ENCODE measurements around the gene TLR9.
"Not testable (repeated sequence)": the region's sequence is repeated elsewhere in the genome, so short reads cannot be mapped to it uniquely, and the experiment has no call there.

The TLR9 gene

DNA sequence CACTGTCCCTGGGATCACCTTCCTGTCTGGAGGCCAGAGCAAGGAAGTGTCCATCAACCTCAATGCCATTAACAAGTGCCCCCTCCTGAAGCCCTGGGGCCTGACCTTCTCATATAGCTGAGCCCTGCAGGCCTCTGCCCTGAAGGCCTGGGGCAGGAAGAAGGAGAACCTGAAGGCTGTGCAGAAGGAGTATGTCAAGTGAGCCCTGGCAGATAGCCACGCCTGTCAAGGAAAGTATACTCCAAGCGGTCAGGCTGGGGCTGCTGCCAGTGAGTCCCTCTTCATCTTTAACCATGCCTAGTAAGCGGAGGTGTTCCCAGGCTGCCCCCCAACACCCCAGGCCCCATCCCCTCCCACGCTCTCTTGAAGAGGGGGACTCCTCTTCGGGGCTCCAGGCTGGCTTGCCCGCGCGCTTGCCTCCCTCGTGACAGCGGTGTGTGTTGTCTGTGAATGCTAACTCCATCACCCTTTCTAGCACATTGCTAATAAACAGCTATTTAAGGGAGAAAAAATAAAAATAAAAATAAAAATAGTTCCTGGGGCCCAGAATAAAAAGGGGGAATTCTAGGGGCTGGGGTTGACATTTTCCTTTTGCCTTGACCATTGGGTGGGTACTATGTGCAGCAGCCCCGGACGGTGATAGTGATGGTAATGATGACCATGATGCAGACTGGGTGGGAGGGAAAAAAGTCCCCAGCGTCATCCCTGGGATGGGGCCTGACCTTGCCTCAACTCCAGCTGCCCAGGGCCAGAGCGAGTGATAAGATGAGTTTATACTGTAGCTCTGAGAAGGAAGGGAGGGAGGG is 30.8 kb downstream of the TLR9 start:
- DNase-seq, result no peak

DNA sequence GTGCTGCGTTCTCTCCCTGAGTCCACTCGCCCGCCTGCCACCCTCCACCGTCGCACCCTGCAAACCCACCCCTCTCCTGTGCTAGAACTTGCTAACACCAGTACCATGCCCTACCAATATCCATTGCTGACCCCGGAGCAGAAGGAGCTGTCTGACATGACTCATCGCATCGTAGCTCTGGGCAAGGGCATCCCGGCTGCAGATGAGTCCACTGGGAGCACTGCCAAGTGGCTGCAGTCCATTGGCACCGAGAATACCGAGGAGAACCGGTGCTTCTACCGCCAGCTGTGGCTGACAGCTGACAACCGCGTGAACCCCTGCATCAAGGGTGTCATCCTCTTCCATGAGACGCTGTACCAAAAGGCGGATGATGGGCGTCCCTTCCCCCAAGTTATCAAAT is 32.4 kb downstream of the TLR9 start:
- DNase-seq, result no peak

DNA sequence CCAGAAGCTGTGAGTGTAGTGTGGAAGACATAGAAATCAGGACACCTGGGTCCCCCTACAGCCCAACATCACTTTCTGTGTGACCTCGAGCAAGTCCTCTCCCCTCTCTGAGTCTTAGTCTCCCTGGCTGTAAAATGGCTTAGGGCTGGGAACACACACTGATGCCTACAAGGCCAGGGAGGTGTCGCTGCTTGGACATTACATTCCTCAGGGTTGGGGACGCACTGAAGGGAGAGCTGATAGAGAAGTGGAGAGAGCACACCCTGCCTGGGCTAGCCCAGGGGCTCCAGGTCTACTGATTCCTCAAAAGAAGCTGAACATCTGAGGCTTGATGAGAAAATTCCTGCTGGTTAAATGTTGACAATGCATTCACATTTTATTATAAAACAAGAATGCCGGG is 33.8 kb downstream of the TLR9 start:
- no peak for DNase-seq

DNA sequence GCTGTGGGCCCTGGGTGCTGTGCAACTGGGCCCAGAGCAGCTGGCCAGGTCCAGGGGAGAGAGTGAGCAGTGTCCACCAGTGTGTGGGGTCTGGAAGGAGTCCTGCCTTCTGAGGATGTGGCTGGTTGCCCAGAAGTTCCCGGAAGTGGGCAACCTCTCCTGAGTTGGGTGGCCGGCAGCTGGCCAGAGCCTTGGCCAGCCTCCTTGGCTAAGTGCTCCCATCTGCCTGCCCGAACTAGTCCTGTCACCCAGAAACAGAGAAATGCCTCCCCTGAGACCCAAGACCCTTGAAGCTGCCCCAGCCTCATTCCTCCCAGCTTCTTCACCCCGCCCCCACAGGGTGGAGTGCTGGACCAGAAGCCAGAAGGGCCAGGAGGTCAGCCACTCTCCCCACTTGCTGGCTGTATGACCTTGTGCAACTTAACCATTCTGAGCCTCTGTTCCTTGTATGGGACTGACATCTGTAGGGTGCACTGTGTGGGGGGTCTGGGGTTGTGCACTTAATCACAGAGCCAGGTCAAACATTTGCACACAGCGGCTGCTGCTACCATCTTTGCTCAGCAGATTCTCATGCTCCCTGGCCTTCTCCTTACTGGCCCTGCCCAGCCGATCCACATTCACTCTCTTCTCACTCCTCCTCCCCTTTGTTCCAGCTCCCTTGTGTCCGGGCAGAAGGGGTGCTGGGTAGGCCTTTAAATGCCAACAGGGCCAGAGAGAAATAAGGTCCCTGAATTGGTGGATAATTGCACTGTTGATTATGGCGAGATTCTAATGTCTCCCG is 35.0 kb downstream of the TLR9 start:
- DNase-seq, result no peak

DNA sequence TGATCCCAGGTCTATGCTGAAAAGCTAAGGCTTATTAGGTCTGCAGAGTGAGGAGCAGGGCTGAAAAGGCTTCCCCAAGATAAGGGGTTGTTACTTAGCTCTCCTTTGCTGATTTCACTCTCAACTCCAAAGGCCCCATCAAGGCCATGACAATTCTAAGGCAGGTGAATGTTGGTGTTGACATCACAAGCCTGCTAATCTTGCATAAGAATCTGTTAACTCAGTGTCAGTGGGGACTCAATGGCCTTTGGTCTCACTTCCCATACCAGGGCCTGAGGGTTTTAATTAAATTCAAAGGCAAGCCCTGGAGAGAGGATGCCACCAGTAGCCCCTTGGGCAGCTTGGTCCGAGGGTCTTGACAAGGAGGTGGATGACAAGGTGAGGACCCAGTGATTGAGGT is 36.9 kb downstream of the TLR9 start:
- no peak for DNase-seq

DNA sequence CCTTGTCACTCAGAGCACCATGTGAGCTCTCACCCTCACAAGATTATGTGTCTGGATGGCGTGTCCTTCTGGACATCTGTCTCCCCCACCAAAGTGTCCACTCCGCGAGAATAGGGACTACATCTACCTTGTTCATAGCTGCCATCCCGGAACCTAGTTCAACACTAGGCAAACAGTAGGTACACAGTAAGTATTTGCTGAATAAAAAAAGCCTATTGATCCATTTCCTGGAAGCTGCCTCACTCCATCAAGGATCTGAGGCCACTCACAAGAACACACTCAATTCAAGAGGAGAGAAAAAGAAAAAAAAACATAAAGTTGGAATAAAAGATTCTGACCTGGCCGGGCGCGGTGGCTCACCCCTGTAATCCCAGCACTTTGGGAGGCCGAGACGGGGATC is 38.7 kb downstream of the TLR9 start:
- DNase-seq, result no peak

DNA sequence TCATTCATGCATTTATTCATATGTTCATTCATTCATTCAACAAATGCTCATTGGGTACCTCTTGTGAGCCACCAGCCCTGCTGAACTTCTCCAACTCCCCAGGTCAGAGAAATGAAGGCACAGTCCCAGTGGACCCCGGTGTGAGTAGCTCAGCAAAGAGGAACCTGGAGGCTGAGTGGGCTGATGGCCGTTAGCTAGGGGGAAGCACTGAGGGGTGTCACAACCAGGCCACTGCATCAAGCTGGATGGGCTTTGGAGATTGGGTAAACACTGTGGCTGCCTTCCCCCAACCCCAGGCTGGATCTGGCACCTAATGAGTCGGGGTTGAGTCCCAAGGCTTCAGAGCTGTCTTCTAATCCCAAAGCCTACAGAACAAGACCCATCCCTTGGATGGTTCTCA is 39.6 kb downstream of the TLR9 start:
- DNase-seq, result no peak

DNA sequence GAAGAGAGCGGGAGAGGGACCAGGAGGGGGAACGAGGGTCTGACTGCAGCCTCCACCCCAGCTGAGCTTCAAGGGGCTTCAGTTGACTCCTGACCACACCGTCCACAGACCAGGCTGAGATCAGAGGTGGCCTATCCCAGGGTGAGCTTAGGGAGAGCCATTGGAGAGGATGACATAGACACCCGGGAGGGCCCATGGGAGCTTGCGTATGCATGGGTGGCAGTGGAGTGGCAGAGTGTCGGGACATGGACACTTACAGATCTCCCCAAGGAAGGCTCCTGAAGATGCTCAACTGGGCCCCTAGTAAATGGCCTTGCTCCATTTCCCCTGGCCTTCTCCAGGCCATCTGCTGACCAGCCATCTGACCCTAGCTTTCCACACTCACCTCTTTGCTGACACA is 40.1 kb downstream of the TLR9 start:
- DNase-seq, result no peak

DNA sequence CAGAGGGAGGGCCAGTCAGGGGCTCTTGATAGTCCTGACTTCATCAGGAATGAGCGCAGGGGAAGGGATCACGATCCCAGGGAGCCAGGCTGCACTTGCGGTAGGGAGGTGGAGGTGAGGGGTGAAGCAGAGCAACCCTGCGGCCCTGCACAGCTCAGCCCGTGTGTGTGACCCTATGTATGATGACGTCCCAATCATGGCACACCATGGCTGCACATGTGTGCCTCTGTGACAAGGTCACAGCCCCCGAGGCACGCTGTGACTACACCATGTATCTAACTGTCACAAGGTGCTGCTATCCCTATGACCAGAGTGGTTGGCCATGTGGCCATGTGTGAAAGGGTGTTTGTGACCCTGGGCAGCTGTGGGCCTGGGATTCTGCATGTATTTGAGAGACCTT is 40.8 kb downstream of the TLR9 start:
- no peak for DNase-seq

DNA sequence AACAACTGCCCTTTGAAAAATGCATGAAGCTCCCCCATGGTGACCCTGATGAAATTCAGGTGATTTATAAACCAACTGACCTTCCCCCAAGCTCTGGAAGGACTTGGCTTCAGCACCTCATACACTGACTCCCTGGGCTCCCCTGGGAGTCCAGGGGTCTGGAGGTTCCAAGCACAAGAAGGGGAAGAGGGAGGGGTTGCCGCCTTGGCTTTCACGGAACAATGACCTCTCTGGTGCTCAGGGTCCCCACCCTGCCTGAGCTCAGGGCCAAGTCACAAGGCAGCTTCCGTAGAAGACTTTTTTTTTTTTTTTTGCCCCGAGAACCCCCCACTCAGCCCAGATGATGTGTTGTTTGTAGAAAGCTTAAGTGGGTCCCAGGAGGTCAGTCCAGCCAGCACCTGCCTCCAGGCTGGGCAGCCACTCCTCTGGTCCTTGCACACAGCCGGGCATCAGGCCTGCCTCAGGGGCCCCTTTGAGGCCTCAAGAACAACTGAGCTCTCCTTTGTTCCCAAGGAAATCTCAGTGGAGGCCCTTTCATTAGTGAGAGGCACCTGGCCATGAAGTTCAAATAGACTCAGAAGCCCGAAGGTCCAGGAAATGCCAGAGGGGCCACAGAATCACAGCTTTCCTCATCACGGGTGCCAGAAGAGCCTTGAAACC is 41.5 kb downstream of the TLR9 start:
- no peak for DNase-seq

DNA sequence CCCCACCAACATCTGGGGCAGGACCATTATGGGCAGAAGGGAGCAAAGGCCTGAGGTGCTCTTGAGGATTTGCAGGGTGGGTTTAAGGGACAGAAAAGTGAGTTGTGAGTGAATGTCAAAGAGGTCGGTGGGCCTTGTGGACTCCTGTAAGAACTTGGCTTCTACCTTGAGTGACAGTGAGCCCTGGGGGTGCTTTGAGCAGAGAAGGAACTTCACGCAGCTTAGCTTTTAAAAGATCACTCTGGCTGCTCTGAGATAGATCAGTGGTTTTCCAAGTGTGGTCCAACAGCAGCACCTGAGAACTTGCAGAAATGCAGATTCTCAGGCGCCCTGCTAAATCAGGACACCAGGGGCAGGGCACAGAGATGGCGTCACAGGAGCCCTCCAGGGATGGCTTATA is 42.8 kb downstream of the TLR9 start:
- DNase-seq, result no peak

DNA sequence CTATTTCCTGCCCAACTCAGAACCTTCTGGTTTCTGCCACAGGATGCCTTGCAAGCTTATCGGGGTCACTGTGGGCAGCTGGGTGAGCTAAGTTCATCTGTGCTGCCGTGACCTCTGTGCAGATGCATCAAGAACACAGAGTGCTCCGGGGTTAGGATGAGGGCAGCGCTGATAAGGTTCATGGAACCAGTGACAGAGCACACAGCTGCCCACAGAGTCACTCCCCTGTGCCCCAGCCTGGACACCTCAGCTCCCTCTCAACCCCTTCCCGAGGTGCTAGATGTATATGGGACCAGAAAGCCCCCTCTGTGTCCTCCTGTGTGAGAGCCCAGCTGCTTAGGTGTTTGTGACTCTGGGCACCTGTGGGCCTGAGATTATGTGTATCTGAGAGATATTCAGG is 43.2 kb downstream of the TLR9 start:
- DNase-seq, result no peak

DNA sequence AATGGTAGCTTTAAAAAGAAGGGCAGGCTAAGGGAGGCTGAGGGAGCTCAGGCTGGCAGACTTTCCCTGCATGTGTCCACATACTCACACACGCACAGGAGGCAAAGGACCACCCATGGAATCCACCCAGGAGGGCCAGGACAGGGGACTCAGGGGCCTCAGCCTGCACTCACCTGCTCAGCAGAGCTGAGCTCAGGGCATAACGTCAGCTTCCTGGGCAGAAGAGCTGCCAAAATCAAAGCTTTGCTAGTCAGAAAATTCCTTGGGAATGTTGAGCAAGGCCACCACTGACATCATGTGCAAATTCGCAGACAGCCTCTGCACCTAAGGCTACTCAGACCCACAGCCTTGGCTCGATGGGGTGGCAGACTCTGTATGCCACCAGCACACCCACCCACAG is 43.9 kb downstream of the TLR9 start:
- no peak for DNase-seq

DNA sequence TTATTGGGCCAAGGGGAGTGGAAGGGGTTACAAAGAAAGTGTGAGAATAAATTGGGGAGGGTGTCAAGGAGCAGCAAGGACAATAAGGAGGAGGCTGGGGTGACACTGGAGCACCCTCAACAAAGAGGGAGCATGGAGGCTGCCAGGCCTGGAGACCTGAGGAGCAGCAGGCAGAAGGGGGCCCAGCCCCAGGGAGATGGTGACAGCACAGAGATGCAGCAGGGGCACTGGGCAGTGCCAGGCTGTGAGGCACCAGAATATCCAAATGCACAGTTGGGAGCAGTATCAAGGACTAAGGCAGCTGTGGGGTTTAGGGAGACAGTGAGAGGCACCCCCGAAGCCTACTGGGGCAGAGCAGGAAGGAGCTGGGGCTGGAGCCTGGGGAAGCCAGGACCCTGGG is 46.9 kb downstream of the TLR9 start:
- DNase-seq, result no peak

DNA sequence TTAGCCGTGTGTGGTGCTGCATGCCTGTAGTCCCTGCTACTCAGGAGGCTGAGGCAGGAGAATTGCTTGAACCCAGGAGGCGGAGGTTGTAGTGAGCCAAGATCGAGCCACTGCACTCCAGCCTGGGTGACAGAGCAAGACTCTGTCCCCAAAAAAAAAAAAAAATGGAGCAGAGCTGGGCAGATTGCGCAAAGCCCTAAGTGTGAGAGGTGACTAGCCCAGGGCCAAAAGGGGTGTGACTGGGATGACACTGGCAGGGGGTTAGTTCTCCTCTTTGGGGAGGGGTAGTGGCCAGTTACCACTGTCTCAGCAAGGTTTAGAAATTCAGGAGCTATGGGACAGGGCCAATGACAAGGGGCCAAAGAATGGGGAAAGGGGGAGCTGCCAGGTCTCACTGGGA is 47.3 kb downstream of the TLR9 start:
- DNase-seq, result not testable (repeated sequence)

DNA sequence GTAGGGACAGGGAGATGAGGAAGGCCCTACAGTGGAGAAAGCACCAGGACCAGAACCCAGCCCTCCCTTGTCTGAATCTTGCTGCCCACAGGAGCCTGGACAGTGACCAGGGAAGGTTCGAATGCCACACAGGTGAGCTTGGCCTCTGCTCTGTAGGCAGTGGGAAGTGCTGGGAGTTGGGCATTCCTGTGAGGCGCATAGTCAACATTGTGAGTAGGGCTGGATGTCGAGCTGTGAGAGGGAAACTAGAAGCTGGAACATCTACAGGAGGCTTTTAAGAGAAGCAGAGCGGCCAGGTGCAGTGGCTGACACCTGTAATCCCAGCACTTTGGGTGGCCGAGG is 47.8 kb downstream of the TLR9 start:
- DNase-seq, result no peak

DNA sequence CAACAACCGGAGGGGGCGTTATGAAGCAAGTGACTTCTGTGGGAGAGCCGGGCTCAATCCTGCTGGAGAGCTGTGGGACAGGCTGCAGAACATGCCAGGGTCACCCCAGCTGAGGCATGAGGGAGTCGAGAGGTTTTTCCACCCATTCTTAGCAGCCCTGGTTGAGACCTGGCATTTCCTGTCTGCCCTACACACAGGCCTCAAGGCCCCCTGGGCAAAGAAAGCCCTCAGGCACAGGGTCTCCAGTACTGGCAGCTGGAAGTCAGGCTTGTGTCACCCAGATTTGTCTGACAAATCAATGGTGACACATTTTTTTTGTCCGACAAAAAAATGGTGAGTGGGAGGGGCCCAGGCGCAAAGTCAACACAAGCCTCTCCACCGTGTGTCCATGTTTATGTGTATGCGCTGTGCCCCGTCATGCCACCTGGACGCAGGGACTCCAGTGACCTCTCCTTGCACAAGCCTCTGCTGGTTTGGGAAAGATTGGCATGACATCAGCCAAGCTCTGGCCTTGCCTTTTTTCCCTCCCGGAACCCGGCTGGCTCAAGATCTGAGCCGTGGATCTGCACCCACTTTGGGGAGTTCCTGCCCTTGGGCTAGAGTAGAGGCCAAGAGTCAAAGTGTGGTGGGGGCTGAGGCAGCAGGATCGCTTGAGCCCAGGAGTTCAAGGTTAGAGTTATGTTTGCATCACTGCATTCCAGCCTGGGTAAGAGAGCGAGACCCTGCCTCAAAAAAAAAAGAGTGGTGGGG is 48.3 kb downstream of the TLR9 start:
- DNase-seq, result no peak

DNA sequence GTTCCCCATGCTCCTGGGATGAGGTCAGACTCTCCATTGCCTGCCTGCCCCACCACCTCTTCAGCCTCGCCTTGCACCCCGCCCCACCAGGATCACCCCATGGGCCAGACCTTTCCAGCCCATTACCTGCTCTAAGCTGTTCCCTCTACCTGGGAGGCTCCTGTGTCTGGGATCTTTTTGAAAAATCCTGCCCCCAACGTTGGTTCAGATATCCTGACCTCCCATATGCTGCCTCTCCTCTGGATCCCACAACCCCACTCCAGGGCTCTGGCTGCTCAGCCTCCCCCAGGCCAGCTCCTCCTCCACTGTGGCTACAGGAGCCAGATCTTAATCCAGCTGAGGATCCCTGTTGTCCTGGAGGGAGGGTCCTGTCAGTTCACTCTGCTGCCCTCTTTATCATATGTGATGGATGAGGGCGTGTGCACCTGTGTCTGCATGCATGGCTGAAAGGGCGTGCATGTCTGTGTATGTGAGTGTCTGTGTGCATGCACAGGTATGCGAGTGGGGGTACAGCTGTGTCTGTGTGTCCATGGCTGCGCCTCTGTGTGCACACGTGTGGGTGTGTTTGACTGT is 49.2 kb downstream of the TLR9 start:
- DNase-seq, result no peak

DNA sequence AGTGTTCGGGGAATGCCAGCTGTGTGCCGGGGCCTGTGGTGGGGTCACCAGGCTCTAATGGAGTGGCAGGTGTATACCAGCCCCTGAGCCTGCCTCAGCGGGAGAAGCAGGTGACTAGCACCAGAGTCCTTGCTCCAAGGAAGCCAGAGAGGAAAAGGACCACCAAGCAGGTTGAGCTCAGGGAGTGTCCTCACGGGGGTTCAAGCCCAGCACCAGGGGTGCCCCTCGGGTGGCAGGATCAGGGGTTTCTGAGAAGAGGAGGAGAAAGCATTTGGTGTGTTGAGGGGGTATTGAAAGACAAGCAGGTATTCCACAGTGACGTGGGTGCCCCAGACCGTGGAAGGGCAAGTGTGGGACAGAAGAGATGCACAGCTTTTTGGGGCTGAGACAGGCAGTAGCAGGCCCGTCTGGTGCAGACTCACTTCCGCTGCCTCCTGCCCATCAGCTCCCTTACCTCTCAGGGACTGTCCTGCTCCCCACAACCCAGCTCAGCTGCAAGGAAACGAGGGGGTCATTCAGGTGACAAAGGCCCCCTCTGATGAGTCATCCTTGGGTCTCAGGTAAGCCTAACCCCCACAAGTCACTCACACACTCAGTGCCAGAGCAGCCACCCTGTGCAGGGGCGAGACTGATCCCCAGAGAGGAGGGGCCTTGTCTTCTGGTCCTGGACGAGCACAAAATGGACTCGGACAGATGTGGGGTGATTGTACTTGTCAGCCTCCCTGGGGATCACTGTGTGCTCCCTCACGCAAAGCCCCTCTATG is 49.8 kb downstream of the TLR9 start:
- no peak for DNase-seq

DNA sequence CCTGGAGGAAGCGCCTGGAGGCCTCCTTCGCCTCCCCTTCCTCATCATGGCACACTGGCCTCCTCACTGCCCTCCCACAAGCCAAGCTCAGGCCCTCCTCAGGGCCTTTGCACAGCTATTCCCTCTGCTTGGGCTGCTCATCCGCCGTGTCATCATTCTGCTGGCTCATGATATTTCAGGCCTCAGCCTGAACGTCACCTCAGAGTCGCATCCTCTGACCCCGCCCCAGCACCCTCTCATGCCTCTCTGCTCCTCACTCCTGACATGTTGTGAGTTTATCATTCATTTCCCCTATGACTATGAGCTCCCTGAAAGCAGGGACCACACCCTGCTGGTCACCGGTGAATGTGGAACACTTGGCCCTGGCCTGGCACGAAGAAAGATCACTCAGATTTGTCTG is 50.5 kb downstream of the TLR9 start:
- no peak for DNase-seq

DNA sequence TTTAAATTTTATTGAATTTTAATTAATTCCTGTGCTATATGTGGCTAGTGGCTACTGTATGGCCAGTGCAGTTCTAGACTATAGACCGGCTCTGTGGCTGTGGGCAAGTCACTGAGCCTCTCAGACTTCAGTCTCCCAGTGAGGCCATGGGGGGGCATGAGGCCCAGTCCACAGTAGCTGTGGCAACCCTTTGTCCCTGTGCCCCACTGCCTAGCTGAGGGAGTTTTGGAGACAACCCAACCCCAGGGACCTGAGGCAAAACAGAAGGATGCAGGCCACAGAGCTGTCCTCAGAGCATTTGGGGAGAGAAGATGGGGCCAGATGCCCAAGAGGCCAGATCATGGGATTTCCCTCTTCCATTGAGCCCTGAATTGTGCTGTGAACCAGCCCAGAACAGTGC is 52.3 kb downstream of the TLR9 start:
- no peak for DNase-seq

DNA sequence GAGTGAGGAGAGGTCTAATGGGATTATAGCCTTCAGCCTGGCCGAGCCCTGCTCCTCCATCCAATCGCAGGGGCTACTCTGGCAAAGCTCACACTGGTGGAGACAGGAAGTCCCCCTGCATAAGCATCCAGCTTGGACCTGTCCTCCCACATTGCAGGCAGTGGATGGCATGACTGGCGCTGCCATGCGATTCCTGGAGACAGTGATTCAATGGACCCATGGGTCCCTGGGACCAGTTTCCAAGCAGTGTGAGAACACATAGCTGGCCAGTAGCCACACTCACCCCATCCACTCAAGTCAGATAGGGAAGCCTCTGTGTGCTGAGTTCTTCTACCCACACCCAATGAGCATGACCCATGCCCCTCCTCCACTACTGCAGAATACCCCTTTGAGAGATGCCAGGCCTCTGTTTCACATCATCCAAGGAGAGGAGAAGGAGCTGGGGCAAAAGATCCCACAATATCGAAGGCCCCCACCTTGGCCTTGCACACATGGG is 53.1 kb downstream of the TLR9 start:
- DNase-seq, result no peak
